Prostate gland (tissue), 2 donors: ENCODE measurements around the gene TMEM61. TPM values are rescaled to one million over a fixed set of nuclear protein-coding genes. Genes with fewer than 3 reads are reported as not detected.
"Not testable (repeated sequence)": the region's sequence is repeated elsewhere in the genome, so short reads cannot be mapped to it uniquely, and the experiment has no call there.

Source experiments
- DNase-seq: peaks from one replicate; pipeline ENCODE4 v3.0.0-alpha.2; 2019; ENCODE audit warnings: low spot score
- H3K27ac ChIP-seq, 2 donors: fragments of 200-600 bp; sonication (generic); 2 replicates each; pipeline ENCODE4 v1.5.1; 2017 to 2019
- H3K27me3 ChIP-seq: fragments of 200-600 bp; sonication (generic); replicated peaks from 2 replicates; pipeline ENCODE4 v1.5.1; 2019; ENCODE audit not compliant: insufficient read depth
- H3K36me3 ChIP-seq, 2 donors: fragments of 200-600 bp; sonication (generic); 1 replicate in 1 of 2; 2 replicates in 1 of 2; pipeline versions ENCODE4 v1.5.1 to v1.8.1; 2017 to 2019
- H3K4me1 ChIP-seq: fragments of 200-600 bp; sonication (generic); replicated peaks from 2 replicates; pipeline ENCODE4 v1.5.1; 2019
- H3K4me3 ChIP-seq, 2 donors: fragments of 200-600 bp; sonication (generic); 2 replicates each; pipeline ENCODE4 v1.5.1; 2017 to 2019
- H3K9me3 ChIP-seq: fragments of 200-600 bp; sonication (generic); 2 replicates; pipeline ENCODE4 v1.5.1; 2017
- CTCF ChIP-seq, 4 experiments: fragments of 200-600 bp in 2 of 4; fragments of 450-650 bp in 2 of 4; sonication (generic) in 2 of 4; IDR thresholded peaks; 1 replicate in 3 of 4; 2 replicates in 1 of 4; pipeline ENCODE4 v1.5.1; 2016 to 2019; ENCODE audit warnings: antibody characterized with exemption in 4 of 4, mild to moderate bottlenecking in 2 of 4, moderate library complexity in 2 of 4
- POLR2A ChIP-seq: fragments of 450-650 bp; IDR thresholded peaks from one replicate; pipeline ENCODE4 v1.6.1; 2016; ENCODE audit warnings: antibody characterized with exemption, mild to moderate bottlenecking
- POLR2AphosphoS5 ChIP-seq: sonication (generic); formaldehyde crosslinking; IDR thresholded peaks from one replicate; pipeline ENCODE4 v1.6.1; 2017; ENCODE audit warnings: antibody characterized with exemption
- WGBS: methylation state at CpG from one replicate; pipeline ENCODE4 v1.1.5; 2018; 5-methylcytosine and 5-hydroxymethylcytosine counted together
- intact Hi-C: fragments of 100-400 bp; cut with DNase I; formaldehyde crosslinking; loops from one replicate; pipeline ENCODE4 v1.14.2; 2022
- total RNA-seq, 2 donors: library from RNA; depleted of rRNA; stranded (reverse); fragments of >200 nt; gene quantifications; one replicate each; pipeline ENCODE4 v1.1.0, GENCODE V29; 2016

Gene TMEM61
- total RNA-seq, result 1 to 10 TPM; 2.4 to 5.4 TPM

- TF ChIP-seq CTCF (IDR thresholded peaks at IDR 0.05) (no peak), POLR2A (peak; percentile 31), POLR2AphosphoS5 (no peak)
- DNase-seq, result no peak
- intact Hi-C loops, result no loop called here
- WGBS, result 4% methylated on average over 49 of the region's 69 CpGs
- H3K27me3 ChIP-seq, result no peaks in the 10 kb centered on the region
- no peaks in the 10 kb centered on the region for H3K4me1 ChIP-seq
- H3K9me3 ChIP-seq, result no peaks in the 10 kb centered on the region
- H3K4me3 ChIP-seq, result peak within 1 kb of the TSS; percentile 52 to 54
- H3K36me3 ChIP-seq, result no peaks in the 10 kb centered on the region
- H3K27ac ChIP-seq, result peak within 1 kb of the TSS; percentile 25 to 47
Measured at GRCh38 chr1:54980528-54981241, at the start of gene TMEM61. TSS of gene TMEM61 (plus strand) at chr1:54980628. CDS start at chr1:54981066, 438 bp downstream.

GRCh38 chr1:54931275-54931840 lies 49.1 kb upstream of the TMEM61 start:
- Histone ChIP-seq H3K9me3 (no peaks in the 10 kb centered on the region), H3K27me3 (no peaks in the 10 kb centered on the region), H3K4me1 (no peaks in the 10 kb centered on the region), H3K27ac (no peak overlapping the region), H3K36me3 (no peaks in the 10 kb centered on the region), H3K4me3 (no peak overlapping the region)
- intact Hi-C loops, result no loop called here
- 79% methylated on average over 1 of the region's 1 CpG for WGBS
- no peak for DNase-seq
- TF ChIP-seq POLR2A (no peak), POLR2AphosphoS5 (no peak), CTCF (IDR thresholded peaks at IDR 0.05) (no peak)

GRCh38 chr1:54934081-54934480 lies 46.3 kb upstream of the TMEM61 start:
- intact Hi-C loops, DNase-seq, H3K36me3 ChIP-seq, H3K9me3 ChIP-seq, H3K4me3 ChIP-seq, H3K4me1 ChIP-seq, H3K27me3 ChIP-seq: not testable (repeated sequence)
- peak overlapping the region in 1 of 2 donors; percentile 12 for H3K27ac ChIP-seq
- 90% methylated on average over 6 of the region's 6 CpGs for WGBS

GRCh38 chr1:54934869-54935268 lies 45.6 kb upstream of the TMEM61 start:
- H3K36me3 ChIP-seq, result no peaks in the 10 kb centered on the region

GRCh38 chr1:54936791-54937190 lies 43.6 kb upstream of the TMEM61 start:
- Histone ChIP-seq H3K27me3 (no peaks in the 10 kb centered on the region), H3K9me3 (no peaks in the 10 kb centered on the region), H3K4me1 (no peaks in the 10 kb centered on the region), H3K27ac (peak overlapping the region; percentile 17 to 30), H3K4me3 (no peak overlapping the region), H3K36me3 (no peaks in the 10 kb centered on the region)
- intact Hi-C loops, result no loop called here
- DNase-seq, result no peak
- no peak for TF ChIP-seq CTCF (IDR thresholded peaks at IDR 0.05)
- TF ChIP-seq POLR2AphosphoS5, result peak; percentile 47
- 45% methylated on average over 4 of the region's 4 CpGs for WGBS

More at GRCh38 chr1:54934869-54935268, 45.6 kb upstream of the TMEM61 start:
- H3K9me3 ChIP-seq, result no peaks in the 10 kb centered on the region
- intact Hi-C loops, result no loop called here
- DNase-seq, result no peak
- TF ChIP-seq CTCF (IDR thresholded peaks at IDR 0.05), result no peak
- no peak for TF ChIP-seq POLR2A
- no peak for TF ChIP-seq POLR2AphosphoS5
- peak overlapping the region in 1 of 2 donors; percentile 12 for H3K27ac ChIP-seq
- no peak overlapping the region for H3K4me3 ChIP-seq
- no peaks in the 10 kb centered on the region for H3K27me3 ChIP-seq
- no peaks in the 10 kb centered on the region for H3K4me1 ChIP-seq
